Spleen (tissue), 3 donors: ENCODE results near the gene FTSJ1.

ENCODE experiments used
- POLR2A ChIP-seq, 3 donors: fragments of 450-650 bp; IDR thresholded peaks; one replicate each; pipeline ENCODE4 v1.5.1; 2017; ENCODE audit warnings: antibody characterized with exemption in 3 of 3, mild to moderate bottlenecking in 1 of 3
- POLR2AphosphoS5 ChIP-seq, 3 donors: sonication (generic); formaldehyde crosslinking; IDR thresholded peaks; one replicate each; pipeline ENCODE4 v1.5.1; 2017; ENCODE audit warnings: antibody characterized with exemption in 3 of 3

- TF ChIP-seq POLR2A (IDR thresholded peaks at IDR 0.05) (no peak), POLR2AphosphoS5 (IDR thresholded peaks at IDR 0.05) (no peak)
Observed at GRCh38 chrX:48460031-48460430, 16.0 kb upstream of the FTSJ1 start.
